H1 (cell line): ENCODE measurements around the gene CFC1B. TPM values are rescaled to one million over a fixed set of nuclear protein-coding genes. Genes with fewer than 3 reads are reported as not detected.
"Not testable (repeated sequence)": the region's sequence is repeated elsewhere in the genome, so short reads cannot be mapped to it uniquely, and the experiment has no call there.

Experiments used
- CTCF ChIA-PET: fragments of 300-600 bp; sonication (Branson Sonifier 250); formaldehyde crosslinking; loops from one replicate; lab custom pipeline; 2021; ENCODE audit not compliant: partially characterized antibody; lab: Charles Lee
- POLR2A ChIA-PET: fragments of 300-600 bp; sonication (Branson Sonifier 250); formaldehyde crosslinking; loops from one replicate; lab custom pipeline; 2021; ENCODE audit warnings: inconsistent platforms; ENCODE audit not compliant: partially characterized antibody; lab: Charles Lee
- DNase-seq, 2 experiments: peaks; one replicate each; pipeline versions ENCODE4 v3.0.0 to v3.0.0-alpha.2; 2010 to 2022; ENCODE audit warnings: low spot score in 2 of 2, low read depth in 1 of 2, mixed read lengths in 1 of 2
- FAIRE-seq: peaks from 2 replicates; lab custom pipeline; 2011; peaks lifted over from hg19 to GRCh38; lab: Jason Lieb, UNC
- H2AFZ ChIP-seq: 2 replicates; pipeline ENCODE4 v1.8.1; 2012; ENCODE audit warnings: low read length, inconsistent platforms
- H2AK5ac ChIP-seq: 2 replicates; pipeline ENCODE4 v1.6.1; 2013; ENCODE audit warnings: low read depth, low read length
- H2BK120ac ChIP-seq: replicated peaks from 2 replicates; pipeline ENCODE3; 2013; ENCODE audit warnings: low read depth, low read length, inconsistent platforms
- H2BK12ac ChIP-seq: 2 replicates; pipeline ENCODE4 v1.6.1; 2013; ENCODE audit warnings: low read depth, low read length
- H2BK15ac ChIP-seq: 2 replicates; pipeline ENCODE4 v1.6.1; 2013; ENCODE audit warnings: low read length
- H2BK20ac ChIP-seq: 2 replicates; pipeline ENCODE4 v1.6.1; 2013; ENCODE audit warnings: low read length
- H2BK5ac ChIP-seq: 2 replicates; pipeline ENCODE4 v1.6.1; 2013; ENCODE audit warnings: low read depth, low read length
- H3K14ac ChIP-seq: 2 replicates; pipeline ENCODE4 v1.6.1; 2013; ENCODE audit warnings: inconsistent platforms; ENCODE audit not compliant: insufficient read length
- H3K18ac ChIP-seq: 2 replicates; pipeline ENCODE4 v1.6.1; 2013; ENCODE audit warnings: low read length; ENCODE audit errors: extremely low read depth
- H3K23ac ChIP-seq: 2 replicates; pipeline ENCODE4 v1.6.1; 2013; ENCODE audit warnings: inconsistent platforms; ENCODE audit not compliant: insufficient read length
- H3K23me2 ChIP-seq: 2 replicates; pipeline ENCODE4 v1.6.1; 2013; ENCODE audit warnings: low read depth, low read length
- H3K27ac ChIP-seq: 2 replicates; pipeline ENCODE4 v1.6.1; 2011; ENCODE audit warnings: low read depth, low read length, inconsistent platforms
- H3K27me3 ChIP-seq, 4 experiments: replicated peaks in 1 of 4; 1 replicate in 1 of 4; 2 replicates in 3 of 4; pipeline versions ENCODE4 v1.6.1 to v1.8.1; 2011 to 2013; ENCODE audit warnings: low read length in 3 of 4, mild to moderate bottlenecking in 3 of 4, inconsistent platforms in 2 of 4, mixed read lengths in 2 of 4, moderate library complexity in 1 of 4; ENCODE audit not compliant: control insufficient read depth in 3 of 4, insufficient read depth in 3 of 4; ENCODE audit errors: extremely low read depth in 1 of 4
- H3K36me3 ChIP-seq, 4 experiments: 2 replicates each; pipeline versions ENCODE4 v1.6.1 to v1.8.1; 2011 to 2013; ENCODE audit warnings: mild to moderate bottlenecking in 4 of 4, low read length in 3 of 4, moderate library complexity in 2 of 4, control low read depth in 1 of 4, inconsistent platforms in 1 of 4; ENCODE audit not compliant: insufficient read depth in 4 of 4, control insufficient read depth in 2 of 4
- H3K4ac ChIP-seq: replicated peaks from 2 replicates; pipeline ENCODE3; 2013; ENCODE audit warnings: low read length, low read depth, mixed read lengths, inconsistent platforms; ENCODE audit not compliant: insufficient read length
- H3K4me1 ChIP-seq, 4 experiments: replicated peaks in 1 of 4; 1 replicate in 1 of 4; 2 replicates in 3 of 4; pipeline versions ENCODE4 v1.6.1 to v1.8.1; 2011 to 2013; ENCODE audit warnings: low read length in 3 of 4, inconsistent platforms in 2 of 4, mixed read lengths in 1 of 4; ENCODE audit not compliant: insufficient read depth in 4 of 4, control insufficient read depth in 3 of 4
- H3K4me2 ChIP-seq, 2 experiments: 2 replicates each; pipeline versions ENCODE4 v1.6.1 to v1.8.1; 2011 to 2013; ENCODE audit warnings: low read depth in 2 of 2, low read length in 2 of 2, control low read depth in 1 of 2, inconsistent platforms in 1 of 2, mild to moderate bottlenecking in 1 of 2; ENCODE audit not compliant: insufficient read depth in 1 of 2
- H3K4me3 ChIP-seq, 4 experiments: fragments of 200-600, 300-600 bp in 1 of 4; sonication (generic), shearing (Covaris generic), sonication (Bioruptor Twin) in 1 of 4; 2 replicates each; pipeline versions ENCODE4 v1.5.1 to v1.8.1; 2011 to 2016; ENCODE audit warnings: low read length in 4 of 4, low read depth in 3 of 4, control low read depth in 2 of 4, inconsistent platforms in 2 of 4, mild to moderate bottlenecking in 2 of 4, mixed read lengths in 1 of 4, moderate library complexity in 1 of 4; ENCODE audit not compliant: insufficient read depth in 2 of 4; ENCODE audit errors: extremely low read depth in 1 of 4
- H3K56ac ChIP-seq: replicated peaks from 2 replicates; pipeline ENCODE3; 2013; ENCODE audit warnings: low read depth, mild to moderate bottlenecking, mixed read lengths, low read length, inconsistent platforms; ENCODE audit not compliant: insufficient read length
- H3K79me1 ChIP-seq: 2 replicates; pipeline ENCODE4 v1.6.1; 2013; ENCODE audit warnings: low read depth, low read length, control low read depth
- H3K79me2 ChIP-seq, 2 experiments: 2 replicates each; pipeline versions ENCODE4 v1.6.1 to v1.8.1; 2012 to 2013; ENCODE audit warnings: low read length in 2 of 2, mild to moderate bottlenecking in 2 of 2, inconsistent platforms in 1 of 2; ENCODE audit not compliant: insufficient read depth in 2 of 2, control insufficient read depth in 1 of 2
- H3K9ac ChIP-seq, 4 experiments: replicated peaks in 1 of 4; 1 replicate in 1 of 4; 2 replicates in 3 of 4; pipeline versions ENCODE4 v1.6.1 to v1.8.1; 2011 to 2013; ENCODE audit warnings: low read depth in 3 of 4, low read length in 3 of 4, control low read depth in 2 of 4, mild to moderate bottlenecking in 2 of 4, moderate library complexity in 2 of 4, inconsistent platforms in 1 of 4; ENCODE audit errors: extremely low read depth in 1 of 4
- H3K9me3 ChIP-seq, 2 experiments: 2 replicates each; pipeline versions ENCODE4 v1.6.1 to v1.8.1; 2012 to 2013; ENCODE audit warnings: mild to moderate bottlenecking in 2 of 2, moderate library complexity in 2 of 2, control low read depth in 1 of 2, inconsistent platforms in 1 of 2, low read depth in 1 of 2, low read length in 1 of 2, mixed read lengths in 1 of 2; ENCODE audit not compliant: insufficient read depth in 2 of 2
- H4K20me1 ChIP-seq, 2 experiments: replicated peaks in 1 of 2; 2 replicates each; pipeline versions ENCODE3 to v1.8.1; 2011 to 2013; ENCODE audit warnings: inconsistent platforms in 2 of 2, low read length in 2 of 2, mild to moderate bottlenecking in 1 of 2; ENCODE audit not compliant: insufficient read depth in 2 of 2, control insufficient read depth in 1 of 2
- H4K5ac ChIP-seq: 2 replicates; pipeline ENCODE4 v1.6.1; 2013; ENCODE audit warnings: low read length, low read depth, mixed read lengths, inconsistent platforms; ENCODE audit not compliant: insufficient read length
- H4K8ac ChIP-seq: 2 replicates; pipeline ENCODE4 v1.8.0; 2013; ENCODE audit warnings: mild to moderate bottlenecking, moderate library complexity, low read length, inconsistent platforms; ENCODE audit not compliant: insufficient read depth; ENCODE audit errors: extremely low read depth
- H4K91ac ChIP-seq: replicated peaks from 2 replicates; pipeline ENCODE3; 2013; ENCODE audit warnings: low read length, mixed read lengths, inconsistent platforms; ENCODE audit not compliant: insufficient read length
- WGBS, 2 experiments: shearing (Covaris generic) in 1 of 2; methylation state at CpG; one replicate each; pipeline versions ENCODE4 v1.1.6 to v1.1.7; 2013 to 2015; ENCODE audit warnings: low lambda C conversion rate in 2 of 2, mixed read lengths in 2 of 2, inconsistent platforms in 1 of 2, low coverage in 1 of 2, missing lambda C conversion rate in 1 of 2; ENCODE audit not compliant: insufficient replicate concordance in 2 of 2, insufficient coverage in 1 of 2, insufficient read length in 1 of 2; ENCODE audit errors: extremely low coverage in 1 of 2, missing lambda C conversion rate in 1 of 2; 5-methylcytosine and 5-hydroxymethylcytosine counted together
- polyA plus RNA-seq, 7 experiments: library from polyadenylated mRNA; depleted of rRNA in 3 of 7; stranded (reverse) in 5 of 7; unstranded in 2 of 7; fragments of >200 nt in 5 of 7; fragments of 200-250 nt in 2 of 7; gene quantifications; 1 replicate in 5 of 7; 2 replicates in 1 of 7; 4 replicates in 1 of 7; pipeline versions ENCODE4 v1.2.1 to v1.2.3, GENCODE V29; 2011 to 2013; ENCODE audit warnings: missing spikeins in 2 of 7, mixed read lengths in 2 of 7
- total RNA-seq: library from RNA; stranded (reverse); fragmentation: NEBNext Ultra II Directional; extraction: Animal tissue kit (Norgen Biotek cat#: 25700); gene quantifications from 2 replicates; pipeline ENCODE4 v1.2.1, GENCODE V29; 2021

CFC1B gene
- total and polyA plus RNA-seq, 2 of the 8 experiments (the other 6 are each of a cell fraction or from before 2014, with no cell fraction given), result 0.11 TPM; not detected in 1

GRCh38 chr2:130511747-130512451 lies 9.1 kb upstream of the CFC1B start:
- H3K27ac ChIP-seq, H3K56ac ChIP-seq, H2BK120ac ChIP-seq, H3K79me1 ChIP-seq, H3K9ac ChIP-seq, H3K23me2 ChIP-seq, H3K18ac ChIP-seq, H2AFZ ChIP-seq, H4K5ac ChIP-seq, CTCF ChIA-PET, H2BK15ac ChIP-seq, H3K4ac ChIP-seq, H3K4me1 ChIP-seq, H3K9me3 ChIP-seq, H2AK5ac ChIP-seq, H4K8ac ChIP-seq, H3K36me3 ChIP-seq, H3K23ac ChIP-seq, H2BK12ac ChIP-seq, H3K4me3 ChIP-seq, H3K14ac ChIP-seq, H4K91ac ChIP-seq, H3K79me2 ChIP-seq, H2BK5ac ChIP-seq, FAIRE-seq, POLR2A ChIA-PET, H3K4me2 ChIP-seq, H4K20me1 ChIP-seq, H2BK20ac ChIP-seq, H3K27me3 ChIP-seq, DNase-seq: not testable (repeated sequence)
- WGBS, 2 experiments, result 79% methylated on average over 4 of the region's 17 CpGs; no CpG with 5 or more reads in 1 of the 2 experiments

- FAIRE-seq, CTCF ChIA-PET, POLR2A ChIA-PET: not testable (repeated sequence)
These were observed 2.4 kb upstream of the CFC1B start for GRCh38 chr2:130518516-130519106.

More at GRCh38 chr2:130518516-130519106, 2.4 kb upstream of the CFC1B start:
- not testable (repeated sequence) for H3K23me2 ChIP-seq, H3K79me1 ChIP-seq, H4K91ac ChIP-seq, H3K14ac ChIP-seq, H3K36me3 ChIP-seq, H3K56ac ChIP-seq, H3K9me3 ChIP-seq, H3K23ac ChIP-seq, H4K5ac ChIP-seq, H3K18ac ChIP-seq, H2BK20ac ChIP-seq, H2BK12ac ChIP-seq, H2AK5ac ChIP-seq, H2BK5ac ChIP-seq, H3K4ac ChIP-seq, H2BK15ac ChIP-seq, H3K27me3 ChIP-seq, H4K8ac ChIP-seq, H3K4me2 ChIP-seq, H2AFZ ChIP-seq, H4K20me1 ChIP-seq, H3K27ac ChIP-seq, H3K79me2 ChIP-seq, H3K4me1 ChIP-seq, DNase-seq, H2BK120ac ChIP-seq, H3K9ac ChIP-seq, H3K4me3 ChIP-seq
- WGBS, 2 experiments, result no CpG with 5 or more reads among the region's 12 CpGs
